ENCODE data around the gene MMEL1. TPM values are rescaled to one million over a fixed set of nuclear protein-coding genes. Genes with fewer than 3 reads are reported as not detected.

The MMEL1 gene
- total RNA-seq, 2 experiments from 2014 or later = 0.67 to 1.8 TPM

- no peaks in the 10 kb centered on the region for H3K9me3 Mint-ChIP-seq
- ChIA-PET POLR2A (no interaction called here), CTCF (no interaction called here)
- intact Hi-C loops (cut with DNase I, micrococcal nuclease) = no loop called here
- peaks cover 49% of the 10 kb centered on the region for H3K27me3 Mint-ChIP-seq
- peak in 1 of 14 experiments; percentile 14 for DNase-seq
- H3K27ac Mint-ChIP-seq = no peak overlapping the region
- peaks cover 19% of the 10 kb centered on the region for H3K4me1 Mint-ChIP-seq (ENCODE audit: low read depth)
- Histone ChIP-seq H3K27me3 (ENCODE audit: control insufficient read depth in 1 of 2, insufficient read depth in 2 of 2, low read length in 2 of 2) (peaks cover 32 to 40% of the 10 kb centered on the region in 2 experiments), H3K4me1 (ENCODE audit: insufficient read depth, low read length) (peaks cover 23% of the 10 kb centered on the region), H3K4me3 (ENCODE audit: low read length) (no peak overlapping the region), H3K36me3 (ENCODE audit: insufficient read depth, low read length) (no peaks in the 10 kb centered on the region), H3K9me3 (ENCODE audit: control insufficient read depth in 1 of 2, insufficient read depth in 1 of 2, low read length in 2 of 2) (peaks cover 0 to 29% of the 10 kb centered on the region in 2 experiments), H3K27ac (ENCODE audit: low read depth in 1 of 2, low read length in 2 of 2) (no peak overlapping the region)
- H3K4me3 Mint-ChIP-seq = no peak overlapping the region
- TF ChIP-seq CTCF (IDR thresholded peaks at IDR 0.05) = no peak
- ATAC-seq (ENCODE audit: poor library complexity) = no peak
- H3K36me3 Mint-ChIP-seq (ENCODE audit: low read depth) = no peaks in the 10 kb centered on the region
Measured at GRCh38 chr1:2625311-2625710, 7.5 kb downstream of the MMEL1 start.

- CTCF ChIA-PET = no interaction called here
- Histone ChIP-seq H3K4me3 (ENCODE audit: low read length) (no peak overlapping the region), H3K27me3 (ENCODE audit: control insufficient read depth in 1 of 2, insufficient read depth in 2 of 2, low read length in 2 of 2) (peaks cover 30 to 37% of the 10 kb centered on the region in 2 experiments), H3K27ac (ENCODE audit: low read depth in 1 of 2, low read length in 2 of 2) (no peak overlapping the region), H3K4me1 (ENCODE audit: insufficient read depth, low read length) (peaks cover 23% of the 10 kb centered on the region), H3K36me3 (ENCODE audit: insufficient read depth, low read length) (no peaks in the 10 kb centered on the region), H3K9me3 (ENCODE audit: control insufficient read depth in 1 of 2, insufficient read depth in 1 of 2, low read length in 2 of 2) (peaks cover 0 to 24% of the 10 kb centered on the region in 2 experiments)
- no peak for TF ChIP-seq CTCF (IDR thresholded peaks at IDR 0.05)
- intact Hi-C loops (cut with DNase I, micrococcal nuclease) = no loop called here
- no peak for ATAC-seq (ENCODE audit: poor library complexity)
- no peak for DNase-seq
- H3K36me3 Mint-ChIP-seq (ENCODE audit: low read depth) = no peaks in the 10 kb centered on the region
- H3K9me3 Mint-ChIP-seq = peaks cover 3% of the 10 kb centered on the region
- no peak overlapping the region for H3K27ac Mint-ChIP-seq
- peaks cover 19% of the 10 kb centered on the region for H3K4me1 Mint-ChIP-seq (ENCODE audit: low read depth)
- POLR2A ChIA-PET = no interaction called here
- H3K4me3 Mint-ChIP-seq = no peak overlapping the region
- H3K27me3 Mint-ChIP-seq = peaks cover 44% of the 10 kb centered on the region
Measured at GRCh38 chr1:2624735-2625300, 8.0 kb downstream of the MMEL1 start.

- H3K9me3 ChIP-seq (ENCODE audit: control insufficient read depth in 1 of 2, insufficient read depth in 1 of 2, low read length in 2 of 2) = peaks cover 0 to 17% of the 10 kb centered on the region in 2 experiments
- no peak overlapping the region for H3K4me3 Mint-ChIP-seq
- no peak overlapping the region for H3K4me3 ChIP-seq (ENCODE audit: low read length)
- peaks cover 19% of the 10 kb centered on the region for H3K4me1 Mint-ChIP-seq (ENCODE audit: low read depth)
- no peak overlapping the region for H3K27ac ChIP-seq (ENCODE audit: low read depth in 1 of 2, low read length in 2 of 2)
- CTCF ChIA-PET = no interaction called here
- H3K36me3 Mint-ChIP-seq (ENCODE audit: low read depth) = no peaks in the 10 kb centered on the region
- H3K27me3 ChIP-seq (ENCODE audit: control insufficient read depth in 1 of 2, insufficient read depth in 2 of 2, low read length in 2 of 2) = peaks cover 24 to 27% of the 10 kb centered on the region in 2 experiments
- no peak for ATAC-seq (ENCODE audit: poor library complexity)
- peaks cover 5% of the 10 kb centered on the region for H3K9me3 Mint-ChIP-seq
- POLR2A ChIA-PET = interaction anchor here (0.8 to 1.4 kb wide), 3 partner anchors 13 to 45 kb away, joined by 3 to 5 read pairs (median 5); no protein-coding TSS in a partner anchor
- intact Hi-C loops (cut with DNase I, micrococcal nuclease) = no loop called here
- H3K27ac Mint-ChIP-seq = no peak overlapping the region
- H3K36me3 ChIP-seq (ENCODE audit: insufficient read depth, low read length) = no peaks in the 10 kb centered on the region
- H3K27me3 Mint-ChIP-seq = peaks cover 41% of the 10 kb centered on the region
- no peak for TF ChIP-seq CTCF (IDR thresholded peaks at IDR 0.05)
- DNase-seq = peak in 1 of 14 experiments; percentile 29
- peaks cover 21% of the 10 kb centered on the region for H3K4me1 ChIP-seq (ENCODE audit: insufficient read depth, low read length)
Measured at GRCh38 chr1:2623571-2624337, 9.1 kb downstream of the MMEL1 start.
